HuH-7.5 (cell line): ENCODE results near the gene ABHD16B.
A peak's percentile ranks its signal among the peaks of the same experiment; 100 is the strongest.

Experiments
- DNase-seq: peaks from one replicate; pipeline ENCODE4 v3.0.0; 2011; ENCODE audit warnings: low spot score

Gene ABHD16B

DNA sequence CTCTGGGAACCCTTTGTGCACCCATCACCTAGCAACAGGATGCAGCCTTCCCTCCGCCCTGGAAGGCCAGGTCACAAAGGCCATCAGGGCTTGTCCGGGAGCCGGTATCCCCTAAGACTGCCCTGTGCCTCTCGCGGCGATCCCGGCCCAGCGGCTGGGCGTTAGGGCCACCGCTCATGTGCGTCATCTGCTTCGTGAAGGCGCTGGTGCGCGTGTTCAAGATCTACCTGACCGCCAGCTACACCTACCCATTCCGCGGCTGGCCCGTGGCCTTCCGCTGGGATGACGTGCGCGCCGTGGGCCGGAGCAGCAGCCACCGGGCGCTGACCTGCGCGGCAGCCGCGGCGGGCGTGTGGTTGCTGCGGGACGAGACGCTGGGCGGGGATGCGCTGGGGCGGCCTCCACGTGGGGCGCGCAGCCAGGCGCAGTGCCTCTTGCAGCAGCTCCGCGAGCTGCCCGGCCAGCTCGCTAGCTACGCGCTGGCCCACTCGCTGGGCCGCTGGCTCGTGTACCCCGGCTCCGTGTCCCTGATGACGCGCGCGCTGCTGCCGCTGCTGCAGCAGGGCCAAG, at the start of gene ABHD16B:
Gene ABHD16B (plus strand): TSS at position 134 of the 570 bp plus-strand sequence. CDS start 43 bp downstream, at position 177.
- peak; percentile 20 for DNase-seq

DNA sequence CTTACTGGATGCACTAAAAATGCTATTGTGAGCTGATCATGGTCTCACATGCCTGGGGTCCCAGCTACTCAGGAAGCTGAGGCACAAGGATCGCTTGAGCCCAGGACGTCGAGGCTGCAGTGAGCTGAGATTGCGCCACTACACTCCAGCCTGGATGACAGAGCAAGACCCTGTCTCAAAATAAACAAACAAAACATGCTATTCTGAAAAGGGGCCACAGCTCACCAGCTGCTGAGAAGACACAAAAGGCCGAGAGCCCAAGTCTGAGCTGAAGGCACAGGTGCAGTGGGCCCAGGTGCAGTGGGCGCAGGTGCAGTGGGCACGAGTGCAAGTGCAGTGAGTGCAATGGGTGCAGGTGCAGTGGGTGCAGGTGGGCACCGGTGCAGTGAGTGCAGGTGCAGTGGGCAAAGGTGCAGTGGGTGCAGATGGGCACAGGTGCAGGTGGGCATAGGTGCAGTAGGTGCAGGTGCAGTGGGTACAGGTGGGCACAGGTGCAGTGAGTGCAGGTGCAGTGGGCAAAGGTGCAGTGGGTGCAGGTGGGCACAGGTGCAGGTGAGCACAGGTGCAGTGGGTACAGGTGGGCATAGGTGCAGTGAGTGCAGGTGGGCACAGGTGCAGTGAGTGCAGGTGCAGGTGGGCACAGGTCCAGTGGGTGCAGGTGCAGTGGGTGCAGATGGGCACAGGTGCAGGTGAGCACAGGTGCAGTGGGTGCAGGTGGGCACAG, 46.2 kb upstream of the ABHD16B start:
- DNase-seq: no peak

- DNase-seq: no peak
These were observed 45.6 kb upstream of the ABHD16B start for GRCh38 chr20:63815615-63816253.

DNA sequence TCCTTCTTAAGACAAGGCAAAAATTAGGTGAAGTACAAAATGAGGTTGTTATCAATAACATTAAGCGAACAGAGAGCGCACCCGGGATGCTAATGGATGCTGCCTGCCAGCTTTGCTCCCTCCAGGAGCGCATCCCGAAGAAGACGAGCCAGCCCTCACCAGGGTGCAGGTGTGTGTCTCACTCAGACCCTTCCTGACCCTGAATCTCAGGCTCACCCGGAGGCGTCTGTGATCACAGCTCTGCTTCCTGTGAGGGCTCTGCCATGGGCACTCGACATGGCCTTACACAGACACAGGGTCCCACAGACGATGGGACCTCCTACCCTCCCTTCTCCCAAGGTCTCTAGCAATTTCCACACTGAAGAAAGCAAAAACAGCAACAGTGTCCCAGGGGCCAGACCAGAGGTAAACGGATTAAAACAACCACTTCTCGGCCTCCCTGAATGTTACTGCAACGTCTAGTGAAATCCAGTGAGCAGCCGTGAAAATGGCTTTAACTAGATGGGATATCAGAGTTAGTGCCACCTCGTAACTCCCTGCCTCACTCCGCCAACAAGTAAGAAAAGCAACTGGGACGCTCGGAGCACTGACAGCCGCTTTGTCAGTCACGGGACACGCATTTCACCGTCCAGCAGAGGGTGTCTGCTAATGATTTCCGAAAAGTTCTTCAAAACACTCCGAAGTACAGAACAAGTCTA, 41.9 kb upstream of the ABHD16B start:
- no peak for DNase-seq

DNA sequence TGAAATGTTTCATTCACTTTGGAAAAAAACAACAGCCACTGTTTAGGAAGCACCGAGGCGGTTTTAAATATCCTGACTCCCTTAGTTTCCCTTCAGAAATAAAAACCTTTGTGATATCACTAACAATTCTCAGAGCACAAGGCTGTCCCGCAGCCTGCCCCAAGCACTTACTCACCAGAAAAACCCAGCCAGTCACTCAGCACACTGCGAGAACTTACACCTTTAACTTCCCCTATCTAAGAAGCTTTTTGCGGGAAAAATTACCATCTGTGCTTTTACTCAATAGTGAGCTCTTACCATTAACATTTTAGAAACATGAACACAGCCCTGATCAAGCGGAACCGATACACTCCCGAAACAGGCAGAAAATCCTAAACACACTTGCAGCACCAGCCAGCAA, 39.5 kb upstream of the ABHD16B start:
- no peak for DNase-seq

- no peak for DNase-seq
These were observed 39.0 kb upstream of the ABHD16B start for GRCh38 chr20:63822276-63822696.

DNA sequence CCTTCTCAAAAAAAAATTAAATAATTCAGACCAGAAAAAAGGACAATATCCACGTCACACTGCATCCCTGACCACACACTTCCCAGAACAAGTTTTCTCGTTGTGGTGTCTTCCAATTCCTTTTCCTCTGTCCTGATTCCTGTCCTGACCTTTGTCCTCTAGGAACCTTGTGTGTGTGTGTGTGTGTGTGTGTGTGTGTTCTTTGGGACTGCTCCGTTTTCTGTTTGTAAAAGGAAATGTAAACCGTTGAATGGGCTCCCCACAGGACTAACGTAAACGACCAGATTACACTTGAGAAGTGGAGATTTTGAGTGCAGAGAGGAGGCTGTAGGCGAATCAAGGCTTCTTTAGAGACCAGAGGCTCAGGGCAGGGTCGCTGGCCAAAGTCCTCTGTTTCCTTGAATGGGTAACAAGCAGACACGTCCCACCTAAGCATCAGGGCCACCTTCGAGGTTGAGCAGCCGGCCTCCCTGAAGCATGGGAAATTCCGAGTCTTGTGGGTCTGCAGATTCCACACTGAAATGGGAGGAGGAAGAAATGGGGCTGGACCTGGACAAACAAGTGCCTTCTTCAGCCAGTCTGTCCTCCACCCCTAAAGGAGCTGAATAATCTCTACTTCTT, 37.5 kb upstream of the ABHD16B start:
- no peak for DNase-seq

- DNase-seq: no peak
These were observed 35.8 kb upstream of the ABHD16B start for GRCh38 chr20:63825331-63826118.

DNA sequence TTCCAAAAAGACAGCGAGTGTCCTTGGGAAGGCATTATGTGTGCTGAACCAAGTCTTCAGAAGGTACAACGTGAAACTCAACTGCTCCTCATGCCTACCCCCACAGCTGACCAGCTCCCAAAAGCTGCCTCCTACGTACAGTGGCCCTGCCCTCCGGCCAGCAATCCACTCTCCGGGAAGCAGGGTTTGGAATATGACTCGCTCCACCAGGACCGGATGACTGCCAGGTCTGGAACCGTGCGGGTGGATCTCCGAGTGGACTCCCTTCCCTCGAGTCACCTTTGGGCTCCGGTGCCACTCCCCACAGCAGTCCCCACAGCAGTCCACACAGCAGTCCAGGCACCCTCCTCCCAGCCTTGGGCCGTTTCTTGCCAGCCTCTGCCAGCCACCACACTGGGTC, 34.5 kb upstream of the ABHD16B start:
- no peak for DNase-seq

DNA sequence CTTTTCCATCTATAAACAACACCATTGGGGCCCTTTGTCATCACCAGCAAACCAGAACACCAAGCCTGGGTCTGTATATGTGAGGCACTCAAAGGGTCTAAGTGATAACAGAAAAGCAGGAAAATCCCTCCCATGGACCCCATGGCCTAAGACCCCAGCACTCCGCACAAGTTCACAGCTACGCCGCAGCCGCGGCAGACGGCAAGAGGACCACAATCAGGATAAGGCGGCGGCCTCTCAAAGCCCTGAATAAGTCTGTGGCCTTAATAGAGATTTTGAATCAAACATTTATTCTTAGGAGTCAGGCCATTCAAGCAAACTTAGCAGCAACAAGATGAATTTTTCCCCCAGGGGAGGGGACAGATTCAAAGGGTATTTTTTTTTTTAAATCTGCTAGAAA, 33.2 kb upstream of the ABHD16B start:
- DNase-seq: no peak

DNA sequence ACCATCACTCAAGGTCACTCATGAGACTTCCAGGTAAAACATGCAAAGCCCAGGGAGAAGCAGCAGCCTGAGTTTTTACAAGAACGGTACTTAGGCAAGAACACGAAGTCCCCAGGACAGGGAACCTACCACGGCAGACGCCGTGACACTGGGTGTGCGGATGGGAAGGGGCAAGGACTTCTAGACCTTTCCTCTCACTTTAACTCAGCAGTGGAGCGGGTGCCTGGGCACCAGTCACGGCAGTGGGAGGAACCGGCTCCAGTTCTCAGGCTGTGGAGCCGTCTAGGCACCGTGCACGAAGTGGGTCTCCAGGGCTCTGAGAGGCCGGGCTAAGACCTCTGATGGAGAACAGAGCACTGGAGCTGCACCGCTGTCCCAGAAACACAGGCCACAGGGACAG, 32.8 kb upstream of the ABHD16B start:
- DNase-seq: no peak

DNA sequence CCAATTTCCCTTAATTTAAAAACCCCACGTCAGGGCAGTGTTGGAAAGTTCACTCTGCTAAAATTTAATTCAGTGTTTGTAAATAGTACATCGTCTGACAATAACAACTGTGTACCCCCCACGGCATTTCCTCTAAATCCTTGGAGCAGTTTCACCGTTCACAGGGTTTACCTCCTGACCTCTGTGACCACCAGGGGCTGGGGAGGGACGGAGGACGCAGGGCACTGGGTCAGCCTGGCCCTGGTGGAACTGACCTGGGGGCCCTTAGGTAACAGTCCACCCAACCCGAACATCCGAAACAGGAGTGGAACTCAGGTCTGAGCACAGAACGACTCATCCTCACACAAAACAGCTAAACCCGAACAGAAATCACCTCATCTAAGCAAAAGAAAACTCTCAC, 32.3 kb upstream of the ABHD16B start:
- DNase-seq: no peak

- no peak for DNase-seq
These were observed 31.7 kb upstream of the ABHD16B start for GRCh38 chr20:63829603-63829944.

DNA sequence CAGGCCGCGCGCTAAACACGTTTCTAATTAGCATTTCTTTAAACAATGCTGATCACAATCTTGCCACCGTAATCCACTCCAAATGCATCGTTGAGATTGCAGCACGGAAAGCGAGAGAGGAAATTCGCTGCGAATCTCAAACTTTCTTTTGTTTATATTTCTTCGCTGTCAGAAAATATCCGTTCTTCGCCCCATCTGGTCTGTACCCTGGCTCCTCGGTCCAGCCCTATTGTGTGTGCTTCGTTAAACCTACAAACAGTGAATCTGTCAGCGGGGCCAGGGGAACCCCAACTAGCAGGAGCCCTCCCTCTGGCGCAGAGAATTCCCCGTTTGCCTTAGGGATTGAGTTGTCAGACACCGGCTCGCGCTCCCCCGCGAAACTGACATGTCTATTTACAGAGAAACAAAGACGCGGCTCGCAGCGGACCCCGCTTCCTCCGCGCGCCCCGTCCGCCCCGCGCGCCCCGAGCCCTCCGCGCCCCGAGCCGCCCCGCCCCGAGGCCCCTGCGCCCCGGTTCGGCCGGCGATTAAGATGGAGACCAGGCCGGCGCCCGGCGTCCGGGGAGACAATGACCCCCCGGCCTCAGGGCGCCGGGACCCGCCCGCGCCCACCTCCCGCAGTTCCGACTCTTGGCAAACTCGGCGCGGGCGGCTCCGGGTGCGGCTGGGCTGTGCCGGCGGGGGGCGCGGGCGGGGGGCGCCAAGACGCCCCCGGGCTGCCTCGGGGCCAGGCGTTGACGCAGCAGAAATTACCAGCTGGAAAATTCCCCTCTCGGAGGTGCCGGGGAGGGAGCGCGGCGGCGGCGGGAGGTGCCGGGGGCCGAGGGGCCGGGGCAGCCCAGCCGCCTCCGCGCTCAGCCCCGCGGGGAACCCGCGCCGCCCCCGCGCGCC, 31.1 kb upstream of the ABHD16B start:
- peak; percentile 83 for DNase-seq

- DNase-seq: peak; percentile 99
These were observed 30.3 kb upstream of the ABHD16B start, which contains the start of gene ZBTB46 for GRCh38 chr20:63830841-63831588. ZBTB46 (minus strand) TSS chr20:63831264; CDS start chr20:63790757, 40,507 bp downstream.

DNA sequence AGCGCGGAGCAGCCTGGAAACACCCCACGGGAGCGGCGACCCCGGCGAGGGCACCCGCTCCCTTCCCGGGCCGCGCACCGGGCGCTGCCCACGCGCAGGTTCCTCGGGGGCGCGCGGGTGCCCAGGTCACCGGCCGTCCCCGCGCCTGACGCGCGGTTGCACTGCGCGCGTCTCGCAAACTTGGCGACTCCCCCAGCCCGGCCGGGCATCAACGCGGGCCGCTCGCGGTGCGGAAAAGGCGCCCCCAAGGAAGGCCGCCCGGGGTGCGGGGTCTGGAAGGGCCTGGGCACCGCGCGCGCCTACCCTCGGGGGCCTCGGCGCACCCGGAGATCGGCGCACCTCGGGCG, 29.7 kb upstream of the ABHD16B start:
- no peak for DNase-seq

DNA sequence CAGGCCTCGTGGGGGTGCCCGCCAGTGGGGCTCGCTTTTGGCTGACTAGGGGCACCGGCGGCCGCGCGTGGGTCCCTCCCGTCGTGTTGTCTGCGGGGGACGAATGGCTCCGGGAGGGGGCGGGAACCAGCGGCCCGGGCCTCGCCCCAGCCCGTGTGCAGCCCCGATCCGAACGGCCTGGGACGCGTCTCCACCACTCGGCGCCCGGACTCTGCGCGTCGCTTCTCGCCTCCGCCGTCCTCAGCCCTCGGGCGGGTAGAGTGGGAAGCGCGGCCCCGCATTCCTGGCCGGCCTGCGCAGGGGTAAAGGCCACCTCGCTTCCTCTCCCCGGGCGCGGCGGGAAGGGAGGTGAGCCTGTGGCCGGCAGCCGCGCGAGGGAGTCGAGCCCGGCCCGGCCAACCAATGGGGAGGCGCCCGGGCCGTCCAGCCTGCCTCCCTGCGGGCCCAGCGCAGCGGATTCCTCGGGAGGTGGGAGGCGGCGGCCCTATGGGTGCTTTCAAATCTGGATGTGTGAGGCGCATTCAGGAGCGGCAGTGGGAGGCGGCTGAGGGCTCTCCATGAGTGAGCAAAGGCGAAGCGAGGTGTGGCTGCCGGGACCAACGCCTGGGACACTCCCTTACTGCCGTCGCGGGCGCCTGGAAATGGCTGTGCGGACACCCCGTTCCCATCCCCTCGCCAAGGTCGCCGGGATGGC, 29.2 kb upstream of the ABHD16B start:
- peak; percentile 90 for DNase-seq

DNA sequence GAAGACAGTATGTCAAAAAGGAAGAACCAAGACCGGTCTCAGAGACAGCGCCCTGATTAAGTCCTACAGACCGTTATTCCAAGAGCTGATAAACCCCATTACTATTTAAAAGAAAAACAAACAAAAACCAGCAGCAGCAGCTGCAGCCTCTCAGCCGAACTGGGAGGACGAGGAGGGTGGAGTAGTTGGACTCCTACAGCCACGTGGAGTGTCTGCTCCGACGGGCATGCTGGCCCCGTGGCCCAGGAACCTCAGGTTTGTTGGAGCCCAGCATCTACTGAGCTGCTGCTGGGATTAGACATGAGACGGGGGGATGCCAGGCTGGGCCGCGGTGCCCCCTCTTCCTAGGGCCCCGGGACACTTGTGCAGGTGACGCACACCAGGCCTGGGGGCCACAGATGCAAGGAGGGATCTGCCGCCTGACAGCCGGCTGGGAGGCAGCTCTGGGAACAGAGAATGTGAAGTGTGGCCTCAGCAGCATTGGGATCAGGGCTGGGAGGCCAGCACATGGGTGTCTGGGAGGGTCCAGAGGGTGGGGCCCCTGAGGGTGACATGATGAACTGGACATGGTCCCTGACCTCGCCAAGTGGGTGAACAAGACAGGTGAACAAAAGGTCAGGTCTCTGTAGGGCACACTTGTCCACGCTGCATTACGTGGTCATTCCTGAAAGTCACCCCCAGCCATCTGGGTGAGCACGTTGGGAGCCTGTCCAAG, 27.4 kb upstream of the ABHD16B start:
- no peak for DNase-seq

DNA sequence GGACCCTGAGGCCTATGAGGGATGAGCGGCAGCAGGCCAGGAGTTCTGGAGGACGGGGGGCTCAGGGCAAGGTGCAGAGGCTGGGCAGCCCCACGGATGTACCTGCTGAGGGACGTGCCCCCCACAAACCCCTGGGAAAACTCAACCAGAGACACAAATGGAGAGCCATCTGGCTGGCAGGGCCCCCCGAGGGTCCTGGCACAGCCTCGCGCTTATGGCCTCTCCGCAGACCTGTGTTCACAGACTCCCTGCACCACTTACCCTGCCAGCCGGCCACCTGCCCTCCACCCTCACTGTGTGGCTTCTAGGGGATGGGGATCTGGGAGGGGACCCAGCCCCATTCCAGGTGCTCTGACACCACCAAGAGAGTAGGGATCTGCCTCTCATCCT, 26.8 kb upstream of the ABHD16B start:
- no peak for DNase-seq
